H9 (cell line): ENCODE measurements around the gene NDUFV1. TPM values are rescaled to one million over a fixed set of nuclear protein-coding genes. Genes with fewer than 3 reads are reported as not detected.

Experiments
- DNase-seq: peaks from one replicate; pipeline ENCODE4 v3.0.0-alpha.2; 2017
- H2AFZ ChIP-seq: one replicate; pipeline ENCODE4 v1.6.1; 2013; ENCODE audit warnings: mild to moderate bottlenecking, low read length, control low read depth, moderate library complexity
- H2AK5ac ChIP-seq: 2 replicates; pipeline ENCODE4 v1.6.1; 2013; ENCODE audit warnings: low read length, control low read depth, mixed read lengths; ENCODE audit not compliant: insufficient read length
- H2BK120ac ChIP-seq: one replicate; pipeline ENCODE4 v1.6.1; 2013; ENCODE audit warnings: low read depth, mild to moderate bottlenecking, low read length, control low read depth, inconsistent platforms; ENCODE audit not compliant: poor library complexity, severe bottlenecking
- H2BK12ac ChIP-seq: 2 replicates; pipeline ENCODE4 v1.6.1; 2013; ENCODE audit warnings: low read length, control low read depth, mixed read lengths, low read depth; ENCODE audit not compliant: insufficient read length
- H2BK15ac ChIP-seq: 2 replicates; pipeline ENCODE4 v1.6.1; 2013; ENCODE audit warnings: low read depth, low read length, control low read depth
- H2BK20ac ChIP-seq: one replicate; pipeline ENCODE4 v1.6.1; 2013; ENCODE audit warnings: low read depth, mild to moderate bottlenecking, low read length, control low read depth, inconsistent platforms; ENCODE audit not compliant: poor library complexity, severe bottlenecking
- H2BK5ac ChIP-seq: 2 replicates; pipeline ENCODE4 v1.6.1; 2013; ENCODE audit warnings: low read length, control low read depth, mixed read lengths; ENCODE audit not compliant: insufficient read length
- H3K14ac ChIP-seq: 2 replicates; pipeline ENCODE4 v1.6.1; 2013; ENCODE audit warnings: low read length, control low read depth; ENCODE audit not compliant: insufficient read depth
- H3K18ac ChIP-seq: 2 replicates; pipeline ENCODE4 v1.6.1; 2013; ENCODE audit warnings: low read depth, mild to moderate bottlenecking, mixed read lengths, low read length, control low read depth; ENCODE audit not compliant: insufficient read length
- H3K23ac ChIP-seq: 2 replicates; pipeline ENCODE4 v1.6.1; 2013; ENCODE audit warnings: low read length, control low read depth, mixed read lengths, low read depth; ENCODE audit not compliant: insufficient read length
- H3K23me2 ChIP-seq: 2 replicates; pipeline ENCODE4 v1.6.1; 2013; ENCODE audit warnings: low read depth, mild to moderate bottlenecking, mixed read lengths, low read length, control low read depth; ENCODE audit not compliant: insufficient read length, poor library complexity, severe bottlenecking
- H3K27ac ChIP-seq: 2 replicates; pipeline ENCODE4 v1.5.1; 2013; ENCODE audit warnings: low read length, control low read depth, mixed read lengths, low read depth; ENCODE audit not compliant: insufficient read length
- H3K27me3 ChIP-seq: 2 replicates; pipeline ENCODE4 v1.6.1; 2013; ENCODE audit warnings: low read length, control low read depth, inconsistent platforms; ENCODE audit not compliant: insufficient read depth
- H3K4ac ChIP-seq: 2 replicates; pipeline ENCODE4 v1.6.1; 2013; ENCODE audit warnings: low read depth, mild to moderate bottlenecking, control low read depth, inconsistent platforms, low read length, moderate library complexity
- H3K4me1 ChIP-seq: 2 replicates; pipeline ENCODE4 v1.6.1; 2013; ENCODE audit warnings: low read length, control low read depth, inconsistent platforms; ENCODE audit not compliant: insufficient read depth
- H3K4me2 ChIP-seq: 2 replicates; pipeline ENCODE4 v1.6.1; 2013; ENCODE audit warnings: low read length, control low read depth, mixed read lengths; ENCODE audit not compliant: insufficient read length, insufficient read depth
- H3K56ac ChIP-seq: 2 replicates; pipeline ENCODE4 v1.6.1; 2013; ENCODE audit warnings: low read depth, mild to moderate bottlenecking, mixed read lengths, low read length, control low read depth; ENCODE audit not compliant: insufficient read length
- H3K79me1 ChIP-seq: 2 replicates; pipeline ENCODE4 v1.6.1; 2013; ENCODE audit warnings: low read depth, mild to moderate bottlenecking, moderate library complexity, low read length, control low read depth, inconsistent platforms; ENCODE audit not compliant: insufficient read depth, poor library complexity, severe bottlenecking
- H3K79me2 ChIP-seq: 2 replicates; pipeline ENCODE4 v1.6.1; 2013; ENCODE audit warnings: low read length, control low read depth, inconsistent platforms; ENCODE audit not compliant: insufficient read depth
- H3K9ac ChIP-seq: 2 replicates; pipeline ENCODE4 v1.6.1; 2013; ENCODE audit warnings: low read length, control low read depth, mixed read lengths; ENCODE audit not compliant: insufficient read length; ENCODE audit errors: extremely low read depth
- H3K9me3 ChIP-seq: one replicate; pipeline ENCODE4 v1.6.1; 2013; ENCODE audit warnings: low read depth, low read length, inconsistent platforms; ENCODE audit not compliant: control insufficient read depth
- H3T11ph ChIP-seq: one replicate; pipeline ENCODE4 v1.6.1; 2013; ENCODE audit warnings: mild to moderate bottlenecking, low read length, control low read depth, inconsistent platforms
- H4K20me1 ChIP-seq: one replicate; pipeline ENCODE4 v1.6.1; 2013; ENCODE audit not compliant: control insufficient read depth, insufficient read length, insufficient read depth
- H4K5ac ChIP-seq: 2 replicates; pipeline ENCODE4 v1.6.1; 2013; ENCODE audit warnings: low read depth, mild to moderate bottlenecking, mixed read lengths, low read length, control low read depth; ENCODE audit not compliant: insufficient read length
- H4K8ac ChIP-seq: replicated peaks from 2 replicates; pipeline ENCODE4 v1.6.1; 2013; ENCODE audit warnings: low read length, control low read depth, mixed read lengths, low read depth; ENCODE audit not compliant: insufficient read length
- H4K91ac ChIP-seq: 2 replicates; pipeline ENCODE4 v1.6.1; 2013; ENCODE audit warnings: low read depth, mild to moderate bottlenecking, moderate library complexity, mixed read lengths, low read length, control low read depth; ENCODE audit not compliant: insufficient read length
- H3K27ac Mint-ChIP-seq, 3 experiments: 2 replicates in 2 of 3; 3 replicates in 1 of 3; pipeline ENCODE4 v1.8.0; 2020 to 2021; ENCODE audit warnings: mixed read lengths in 3 of 3, mild to moderate bottlenecking in 1 of 3, moderate library complexity in 1 of 3
- H3K27me3 Mint-ChIP-seq: 2 replicates; pipeline ENCODE4 v1.8.0; 2021; ENCODE audit warnings: low read depth, mild to moderate bottlenecking, moderate library complexity, mixed read lengths
- H3K36me3 Mint-ChIP-seq, 3 experiments: 2 replicates in 2 of 3; 3 replicates in 1 of 3; pipeline ENCODE4 v1.8.0; 2020 to 2021; ENCODE audit warnings: low read depth in 3 of 3, mixed read lengths in 3 of 3; ENCODE audit not compliant: insufficient read depth in 1 of 3
- H3K4me1 Mint-ChIP-seq, 2 experiments: 2 replicates each; pipeline ENCODE4 v1.8.0; 2020; ENCODE audit warnings: mixed read lengths in 2 of 2
- H3K4me3 Mint-ChIP-seq, 2 experiments: 2 replicates in 1 of 2; 3 replicates in 1 of 2; pipeline ENCODE4 v1.8.0; 2020 to 2021; ENCODE audit warnings: mild to moderate bottlenecking in 2 of 2, mixed read lengths in 2 of 2, moderate library complexity in 1 of 2
- H3K9me3 Mint-ChIP-seq, 2 experiments: 2 replicates in 1 of 2; 3 replicates in 1 of 2; pipeline ENCODE4 v1.8.0; 2020; ENCODE audit warnings: mild to moderate bottlenecking in 2 of 2, mixed read lengths in 2 of 2, moderate library complexity in 1 of 2
- CTCF ChIP-seq: fragments of 200-600 bp; sonication (generic); conservative IDR thresholded peaks from 3 replicates; pipeline ENCODE4 v1.8.0; 2021; ENCODE audit warnings: antibody characterized with exemption, mild to moderate bottlenecking
- WGBS: extraction: QIAGEN DNeasy Blood & Tissue Kit; methylation state at CpG from one replicate; pipeline ENCODE4 v1.1.7; 2013; ENCODE audit warnings: missing lambda C conversion rate, low lambda C conversion rate, mixed read lengths; ENCODE audit not compliant: insufficient read length; ENCODE audit errors: extremely low coverage; 5-methylcytosine and 5-hydroxymethylcytosine counted together
- total RNA-seq: library from RNA; stranded (reverse); gene quantifications from 2 replicates; pipeline ENCODE4 v1.2.1, GENCODE V29; 2021

Gene NDUFV1
- total RNA-seq, 1 experiment from 2014 or later = 154 TPM

DNA sequence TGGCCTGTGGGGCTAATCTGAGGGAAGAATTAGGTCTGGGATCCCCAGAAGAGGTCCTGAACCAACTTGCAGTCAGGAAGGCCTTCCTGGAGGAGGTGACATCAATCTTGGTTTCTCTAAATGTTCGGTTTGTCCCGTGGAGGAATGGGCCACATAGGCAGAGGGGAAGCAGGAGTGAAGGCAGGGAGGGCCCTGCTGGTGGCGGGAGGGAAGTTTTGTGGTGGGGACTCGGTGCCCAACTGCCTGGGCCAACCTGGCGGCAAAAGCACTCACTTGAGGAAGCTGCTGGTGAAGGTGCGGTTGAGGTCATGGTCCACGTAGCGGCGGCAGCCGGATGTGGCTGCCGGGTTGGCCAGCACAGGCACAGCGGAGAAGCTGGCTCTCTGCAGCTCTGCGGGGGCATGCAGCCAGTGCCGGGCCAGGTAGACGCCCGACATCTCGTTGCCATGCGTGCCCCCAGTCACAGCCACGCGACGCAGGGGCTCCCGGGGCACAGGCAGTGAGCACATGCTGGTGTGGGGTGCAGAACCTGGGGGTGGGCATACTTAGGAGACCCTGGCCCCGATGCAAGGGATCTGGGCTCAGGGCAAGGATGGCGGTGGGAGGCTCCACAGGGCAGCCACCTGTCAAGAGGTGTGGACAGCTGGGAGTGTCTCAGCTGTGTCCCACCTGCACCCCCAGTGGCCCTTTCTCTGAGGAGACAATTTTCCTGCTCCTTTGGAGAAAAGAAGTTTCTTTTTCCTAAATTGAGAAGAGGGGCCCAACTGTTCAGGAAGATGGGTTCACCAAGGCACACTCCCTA, 40.0 kb downstream of the NDUFV1 start:
- Histone ChIP-seq H3K23ac (no peak overlapping the region), H3K79me1 (no peaks in the 10 kb centered on the region), H3K23me2 (no peaks in the 10 kb centered on the region), H3K27me3 (no peaks in the 10 kb centered on the region), H2BK5ac (no peak overlapping the region), H3T11ph (no peak overlapping the region), H2AFZ (no peak overlapping the region), H3K4ac (no peak overlapping the region), H4K91ac (no peak overlapping the region), H3K4me1 (no peaks in the 10 kb centered on the region), H2AK5ac (no peak overlapping the region), H2BK120ac (no peak overlapping the region), H3K14ac (no peak overlapping the region), H2BK20ac (no peak overlapping the region), H3K56ac (no peak overlapping the region), H4K8ac (no peak overlapping the region), H4K20me1 (no peaks in the 10 kb centered on the region), H2BK12ac (no peak overlapping the region), H3K9me3 (no peaks in the 10 kb centered on the region), H4K5ac (no peak overlapping the region), H3K9ac (no peak overlapping the region), H3K79me2 (no peaks in the 10 kb centered on the region), H3K4me2 (no peak overlapping the region), H2BK15ac (no peak overlapping the region), H3K18ac (no peak overlapping the region), H3K27ac (no peak overlapping the region)
- Mint-ChIP-seq H3K36me3 (no peaks in the 10 kb centered on the region; a peak in 1 of 7 replicates), H3K27me3 (peaks cover 25% of the 10 kb centered on the region), H3K27ac (peak overlapping the region in 1 of 3 experiments; percentile 38; a peak in 2 of 7 replicates), H3K9me3 (peaks cover 0 to 3% of the 10 kb centered on the region in 2 experiments; a peak in 3 of 5 replicates), H3K4me1 (peaks cover 8 to 15% of the 10 kb centered on the region in 2 experiments), H3K4me3 (peak overlapping the region in 1 of 2 experiments; percentile 8; a peak in 2 of 5 replicates)
- no peak for TF ChIP-seq CTCF
- peak; percentile 23 for DNase-seq
- no CpG with 5 or more reads among the region's 24 CpGs for WGBS
